Measurements from ENCODE around the gene MGMT.
"Not testable (repeated sequence)": the region's sequence is repeated elsewhere in the genome, so short reads cannot be mapped to it uniquely, and the experiment has no call there.

The MGMT gene

DNA sequence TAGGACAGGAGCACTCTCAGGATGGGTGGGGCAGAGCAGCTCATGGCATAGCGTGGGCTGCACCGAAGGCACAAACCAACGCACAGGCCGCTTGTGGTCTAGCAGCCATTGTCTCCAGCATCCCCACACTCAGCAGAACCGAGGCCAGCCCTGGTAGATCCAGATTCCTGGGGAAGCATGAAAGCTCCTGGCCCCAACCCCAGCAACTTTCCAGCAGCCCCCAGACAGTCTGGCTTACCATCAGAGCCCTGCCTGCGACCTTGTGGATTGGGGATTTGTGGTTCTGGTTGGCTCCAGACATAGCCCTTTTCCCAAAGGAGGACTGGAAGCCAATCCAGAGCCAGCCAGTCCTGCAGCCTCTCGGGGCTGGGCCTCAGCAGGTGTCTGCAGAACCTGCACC, 33.8 kb upstream of the MGMT start:
- Histone ChIP-seq H3K4me3 (ENCODE audit: insufficient read length, low read depth) (no peak overlapping the region), H3K9ac (ENCODE audit: insufficient read length, low read depth) (no peak overlapping the region), H3K4me1 (ENCODE audit: insufficient read depth, insufficient read length) (peaks cover 1% of the 10 kb centered on the region), H3K36me3 (ENCODE audit: insufficient read depth, insufficient read length, low read length) (no peaks in the 10 kb centered on the region), H3K27me3 (ENCODE audit: insufficient read depth, insufficient read length) (no peaks in the 10 kb centered on the region), H3K9me3 (ENCODE audit: insufficient read depth, low read length) (no peaks in the 10 kb centered on the region)
- TF ChIP-seq SUZ12 (IDR thresholded peaks at IDR 0.05; ENCODE audit: extremely low read depth, insufficient read depth, insufficient read length) (no peak), YY1 (IDR thresholded peaks at IDR 0.05; ENCODE audit: insufficient read depth, insufficient read length) (no peak), ZNF274 (IDR thresholded peaks at IDR 0.05; ENCODE audit: low read depth, low read length) (no peak)
- DNase-seq (ENCODE audit: low read depth, low spot score), result no peak

DNA sequence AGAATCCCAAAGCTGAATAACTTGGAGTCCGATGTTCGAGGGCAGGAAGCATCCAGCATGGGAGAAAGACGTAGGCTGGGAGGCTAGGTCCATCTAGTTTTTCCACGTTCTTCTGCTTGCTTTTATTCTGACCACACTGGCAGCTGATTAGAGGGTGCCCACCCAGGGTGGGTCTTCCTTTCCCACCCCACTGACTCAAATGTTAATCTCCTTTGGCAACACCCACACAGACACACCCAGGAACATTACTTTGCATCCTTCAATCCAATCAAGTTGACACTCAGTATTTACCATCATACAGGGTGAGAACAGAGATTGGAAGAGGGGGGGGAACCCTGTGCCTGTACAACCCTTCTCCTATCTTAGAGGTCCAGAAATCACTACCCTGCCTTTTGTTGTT, 31.3 kb upstream of the MGMT start:
- H3K9ac ChIP-seq (ENCODE audit: insufficient read length, low read depth); H3K4me1 ChIP-seq (ENCODE audit: insufficient read depth, insufficient read length); DNase-seq (ENCODE audit: low read depth, low spot score); H3K9me3 ChIP-seq (ENCODE audit: insufficient read depth, low read length); H3K27me3 ChIP-seq (ENCODE audit: insufficient read depth, insufficient read length); H3K4me3 ChIP-seq (ENCODE audit: insufficient read length, low read depth); H3K36me3 ChIP-seq (ENCODE audit: insufficient read depth, insufficient read length, low read length): not testable (repeated sequence)

DNA sequence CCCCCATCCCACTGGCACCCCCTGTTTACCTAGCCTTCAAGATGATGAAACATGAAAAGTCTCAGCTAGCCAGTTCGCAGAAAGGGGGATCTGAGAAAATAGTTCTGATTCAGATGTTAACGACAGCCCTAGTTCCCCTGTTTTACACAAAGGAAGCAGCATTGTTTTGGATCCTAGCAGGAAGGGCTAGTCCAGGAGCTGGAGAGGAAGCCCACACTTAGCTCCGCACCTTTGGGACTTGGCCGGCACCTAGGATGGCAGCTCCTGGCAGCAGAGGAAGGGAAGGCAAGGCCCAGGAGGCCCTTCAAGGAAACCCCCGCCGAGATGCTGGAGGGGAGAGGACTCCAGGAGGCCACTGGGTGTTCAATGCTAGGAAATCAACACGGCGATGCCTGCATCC, 29.0 kb upstream of the MGMT start:
- Histone ChIP-seq H3K4me3 (ENCODE audit: insufficient read length, low read depth) (no peak overlapping the region), H3K9ac (ENCODE audit: insufficient read length, low read depth) (no peak overlapping the region), H3K4me1 (ENCODE audit: insufficient read depth, insufficient read length) (peaks cover 5% of the 10 kb centered on the region), H3K9me3 (ENCODE audit: insufficient read depth, low read length) (no peaks in the 10 kb centered on the region), H3K27me3 (ENCODE audit: insufficient read depth, insufficient read length) (no peaks in the 10 kb centered on the region), H3K36me3 (ENCODE audit: insufficient read depth, insufficient read length, low read length) (no peaks in the 10 kb centered on the region)
- no peak for DNase-seq (ENCODE audit: low read depth, low spot score)
- TF ChIP-seq ZNF274 (IDR thresholded peaks at IDR 0.05; ENCODE audit: low read depth, low read length) (no peak), SUZ12 (IDR thresholded peaks at IDR 0.05; ENCODE audit: extremely low read depth, insufficient read depth, insufficient read length) (no peak), YY1 (IDR thresholded peaks at IDR 0.05; ENCODE audit: insufficient read depth, insufficient read length) (no peak)

DNA sequence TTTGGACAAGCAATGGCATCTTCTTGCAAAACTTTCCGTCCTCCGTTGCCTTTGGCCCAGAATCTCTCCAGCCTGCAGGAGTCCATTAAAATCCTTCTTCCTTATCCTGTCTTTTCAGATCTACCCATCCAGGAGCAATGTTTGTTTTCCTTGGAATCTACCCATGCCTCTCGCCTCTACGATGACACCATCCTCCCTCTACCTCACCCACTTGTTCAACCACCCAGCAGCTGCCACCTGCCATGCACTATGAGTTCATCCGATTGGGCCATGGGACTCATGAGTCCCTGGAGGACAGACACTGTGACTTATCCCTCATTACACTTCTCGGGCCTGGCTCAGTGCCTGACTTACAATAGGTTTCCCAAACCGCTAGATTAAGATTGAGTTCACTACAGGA, 26.8 kb upstream of the MGMT start:
- Histone ChIP-seq H3K4me1 (ENCODE audit: insufficient read depth, insufficient read length) (peaks cover 5% of the 10 kb centered on the region), H3K36me3 (ENCODE audit: insufficient read depth, insufficient read length, low read length) (no peaks in the 10 kb centered on the region), H3K27me3 (ENCODE audit: insufficient read depth, insufficient read length) (no peaks in the 10 kb centered on the region), H3K9ac (ENCODE audit: insufficient read length, low read depth) (no peak overlapping the region), H3K9me3 (ENCODE audit: insufficient read depth, low read length) (no peaks in the 10 kb centered on the region), H3K4me3 (ENCODE audit: insufficient read length, low read depth) (no peak overlapping the region)
- no peak for DNase-seq (ENCODE audit: low read depth, low spot score)
- no peak for TF ChIP-seq SUZ12 (IDR thresholded peaks at IDR 0.05; ENCODE audit: extremely low read depth, insufficient read depth, insufficient read length)
- TF ChIP-seq YY1 (IDR thresholded peaks at IDR 0.05; ENCODE audit: insufficient read depth, insufficient read length), result no peak
- TF ChIP-seq ZNF274 (IDR thresholded peaks at IDR 0.05; ENCODE audit: low read depth, low read length), result no peak

DNA sequence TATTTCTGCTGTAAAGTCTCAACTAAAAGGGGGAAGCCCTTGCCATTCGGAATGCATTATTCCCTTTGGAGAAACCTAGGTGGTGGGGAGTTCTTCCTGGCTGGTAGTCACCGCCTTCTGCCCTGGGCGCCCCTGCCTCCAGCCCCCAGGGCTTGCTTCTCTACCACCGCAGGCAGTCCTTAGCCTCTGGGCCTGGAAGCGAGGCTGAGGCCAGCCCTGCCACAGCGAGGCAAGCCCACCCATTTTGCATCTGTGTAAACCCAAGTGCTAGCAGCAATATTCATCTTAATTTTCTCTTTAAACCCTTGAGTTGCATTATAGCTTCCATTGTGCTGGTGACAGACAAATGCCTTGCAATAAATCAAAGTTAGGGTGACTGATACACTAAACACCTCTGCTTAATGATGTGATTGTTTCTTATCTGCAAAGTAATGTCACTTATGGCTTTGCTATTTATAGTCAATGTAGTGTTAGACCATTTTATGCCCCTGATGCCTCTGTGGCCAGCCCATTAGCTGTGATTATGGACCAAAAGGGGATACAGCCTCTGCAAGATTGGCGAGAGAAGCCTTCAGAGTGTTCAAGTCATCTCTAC, 26.2 kb upstream of the MGMT start:
- no peak overlapping the region for H3K9ac ChIP-seq (ENCODE audit: insufficient read length, low read depth)
- peaks cover 5% of the 10 kb centered on the region for H3K4me1 ChIP-seq (ENCODE audit: insufficient read depth, insufficient read length)
- DNase-seq (ENCODE audit: low read depth, low spot score), result no peak
- no peaks in the 10 kb centered on the region for H3K27me3 ChIP-seq (ENCODE audit: insufficient read depth, insufficient read length)
- no peaks in the 10 kb centered on the region for H3K36me3 ChIP-seq (ENCODE audit: insufficient read depth, insufficient read length, low read length)
- H3K9me3 ChIP-seq (ENCODE audit: insufficient read depth, low read length), result no peaks in the 10 kb centered on the region
- TF ChIP-seq SUZ12 (IDR thresholded peaks at IDR 0.05; ENCODE audit: extremely low read depth, insufficient read depth, insufficient read length), result no peak
- no peak for TF ChIP-seq YY1 (IDR thresholded peaks at IDR 0.05; ENCODE audit: insufficient read depth, insufficient read length)
- no peak for TF ChIP-seq ZNF274 (IDR thresholded peaks at IDR 0.05; ENCODE audit: low read depth, low read length)
- no peak overlapping the region for H3K4me3 ChIP-seq (ENCODE audit: insufficient read length, low read depth)

DNA sequence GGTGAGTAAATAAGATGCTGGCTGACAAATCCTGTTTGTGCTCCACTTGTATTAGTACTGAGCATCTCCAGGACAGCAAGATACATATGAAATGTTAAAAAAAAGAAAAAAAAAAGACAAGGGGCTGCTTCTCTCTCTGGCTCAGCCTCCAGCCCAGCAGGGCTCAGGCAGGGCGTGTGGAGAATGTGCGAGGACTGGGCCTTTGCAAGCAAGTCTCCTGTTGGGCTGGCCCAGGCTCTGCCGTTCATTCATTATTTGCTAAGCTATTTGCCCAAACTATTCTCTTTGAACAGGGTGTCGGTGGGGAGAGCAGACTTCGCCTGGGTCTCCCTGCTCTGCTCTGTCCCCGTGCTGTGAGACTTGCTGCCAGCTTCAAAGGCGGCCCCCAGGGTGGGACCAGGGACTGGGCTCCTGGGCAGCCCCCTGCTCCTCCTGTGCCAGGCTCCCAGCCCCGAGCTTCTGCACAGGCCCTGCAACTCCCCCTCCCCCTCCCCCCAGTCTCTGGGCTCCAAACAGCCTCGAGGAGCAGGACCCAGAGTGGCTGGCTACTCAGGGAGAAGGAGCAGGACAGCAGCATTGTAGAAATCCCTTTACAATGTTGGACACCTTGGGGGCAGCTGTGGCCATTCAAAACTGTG, 25.6 kb upstream of the MGMT start:
- DNase-seq (ENCODE audit: low read depth, low spot score), result no peak
- H3K27me3 ChIP-seq (ENCODE audit: insufficient read depth, insufficient read length), result no peaks in the 10 kb centered on the region
- no peaks in the 10 kb centered on the region for H3K36me3 ChIP-seq (ENCODE audit: insufficient read depth, insufficient read length, low read length)
- peaks cover 5% of the 10 kb centered on the region for H3K4me1 ChIP-seq (ENCODE audit: insufficient read depth, insufficient read length)
- H3K9ac ChIP-seq (ENCODE audit: insufficient read length, low read depth), result no peak overlapping the region
- H3K9me3 ChIP-seq (ENCODE audit: insufficient read depth, low read length), result no peaks in the 10 kb centered on the region
- TF ChIP-seq ZNF274 (IDR thresholded peaks at IDR 0.05; ENCODE audit: low read depth, low read length) (no peak), SUZ12 (IDR thresholded peaks at IDR 0.05; ENCODE audit: extremely low read depth, insufficient read depth, insufficient read length) (no peak), YY1 (IDR thresholded peaks at IDR 0.05; ENCODE audit: insufficient read depth, insufficient read length) (no peak)
- H3K4me3 ChIP-seq (ENCODE audit: insufficient read length, low read depth), result no peak overlapping the region

DNA sequence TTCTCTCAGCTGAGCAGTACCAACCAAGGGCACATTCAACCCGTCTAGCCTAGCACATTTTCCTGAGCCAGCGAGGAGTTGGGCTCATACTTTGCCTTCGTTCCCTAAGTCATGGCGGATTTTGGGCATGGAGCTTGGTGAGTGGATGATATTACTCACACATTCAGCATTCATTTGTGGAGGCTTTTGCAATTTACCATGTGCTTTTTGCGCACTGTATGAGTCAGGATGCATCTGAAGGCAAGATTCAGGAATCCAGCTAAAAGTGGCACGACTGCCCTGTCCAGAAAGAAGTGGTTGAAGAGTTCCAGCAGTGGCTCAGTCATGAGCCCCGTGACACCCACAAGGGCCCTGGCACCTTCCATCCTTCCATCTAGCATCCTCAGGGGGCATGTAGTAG, 24.2 kb upstream of the MGMT start:
- no peak overlapping the region for H3K4me3 ChIP-seq (ENCODE audit: insufficient read length, low read depth)
- H3K4me1 ChIP-seq (ENCODE audit: insufficient read depth, insufficient read length), result peaks cover 3% of the 10 kb centered on the region
- TF ChIP-seq YY1 (IDR thresholded peaks at IDR 0.05; ENCODE audit: insufficient read depth, insufficient read length), result no peak
- TF ChIP-seq ZNF274 (IDR thresholded peaks at IDR 0.05; ENCODE audit: low read depth, low read length), result no peak
- TF ChIP-seq SUZ12 (IDR thresholded peaks at IDR 0.05; ENCODE audit: extremely low read depth, insufficient read depth, insufficient read length), result no peak
- H3K27me3 ChIP-seq (ENCODE audit: insufficient read depth, insufficient read length), result no peaks in the 10 kb centered on the region
- H3K9ac ChIP-seq (ENCODE audit: insufficient read length, low read depth), result no peak overlapping the region
- H3K9me3 ChIP-seq (ENCODE audit: insufficient read depth, low read length), result no peaks in the 10 kb centered on the region
- H3K36me3 ChIP-seq (ENCODE audit: insufficient read depth, insufficient read length, low read length), result no peaks in the 10 kb centered on the region
- no peak for DNase-seq (ENCODE audit: low read depth, low spot score)
